OCI-LY7 (cell line): ENCODE measurements around the gene SMIM14. TPM values are rescaled to one million over a fixed set of nuclear protein-coding genes. Genes with fewer than 3 reads are reported as not detected.
"Not testable (repeated sequence)": the region's sequence is repeated elsewhere in the genome, so short reads cannot be mapped to it uniquely, and the experiment has no call there.

Experiments
- BruUV-seq: library from RNA; stranded (reverse); fragments of 400-500 nt; replicated peaks from 2 replicates; lab custom pipeline; 2021; lab: Mats Ljungman, UMichigan
- CTCF ChIA-PET: fragments of 300-600 bp; sonication (Branson Sonifier 250); formaldehyde crosslinking; loops from one replicate; lab custom pipeline; 2022; ENCODE audit warnings: antibody characterized with exemption; ENCODE audit not compliant: unreplicated experiment; lab: Charles Lee
- POLR2A ChIA-PET: fragments of 300-600 bp; sonication (Branson Sonifier 250); formaldehyde crosslinking; loops from one replicate; lab custom pipeline; 2022; ENCODE audit warnings: antibody characterized with exemption; lab: Charles Lee
- DNase-seq: peaks from one replicate; pipeline ENCODE4 v3.0.0-alpha.2; 2015; ENCODE audit warnings: low spot score
- H2AFZ ChIP-seq: fragments of 200-600 bp; sonication (generic), shearing (Covaris generic); 2 replicates; pipeline ENCODE4 v1.6.1; 2014; ENCODE audit warnings: mild to moderate bottlenecking, antibody characterized with exemption, low read length, moderate library complexity
- H3K27ac ChIP-seq: fragments of 200-600 bp; sonication (generic); 2 replicates; pipeline ENCODE4 v1.5.1; 2014; ENCODE audit warnings: mixed run types, low read depth, mild to moderate bottlenecking, moderate library complexity, low read length, inconsistent platforms; ENCODE audit not compliant: poor library complexity, severe bottlenecking
- H3K36me3 ChIP-seq: fragments of 200-600 bp; sonication (generic); 2 replicates; pipeline ENCODE4 v1.6.1; 2014; ENCODE audit warnings: mild to moderate bottlenecking, antibody characterized with exemption, low read length, moderate library complexity, mixed read lengths; ENCODE audit not compliant: insufficient read depth
- H3K4me1 ChIP-seq: fragments of 200-600 bp; sonication (generic); 2 replicates; pipeline ENCODE4 v1.5.1; 2014; ENCODE audit warnings: mild to moderate bottlenecking, low read length; ENCODE audit not compliant: insufficient read depth, poor library complexity, severe bottlenecking
- H3K4me2 ChIP-seq: fragments of 200-600 bp; sonication (generic); 2 replicates; pipeline ENCODE4 v1.6.1; 2014; ENCODE audit warnings: mild to moderate bottlenecking, low read length
- H3K4me3 ChIP-seq: fragments of 200-600 bp; sonication (generic); 2 replicates; pipeline ENCODE4 v1.5.1; 2014; ENCODE audit warnings: mild to moderate bottlenecking, low read depth, low read length; ENCODE audit not compliant: poor library complexity, severe bottlenecking
- H3K79me2 ChIP-seq: fragments of 200-600 bp; sonication (generic); 2 replicates; pipeline ENCODE4 v1.6.1; 2016; ENCODE audit warnings: low read depth, mild to moderate bottlenecking, low read length, moderate library complexity, mixed read lengths; ENCODE audit not compliant: insufficient read depth
- H3K9me2 ChIP-seq: fragments of 200-600 bp; sonication (generic); 2 replicates; pipeline ENCODE4 v1.6.1; 2016; ENCODE audit warnings: mild to moderate bottlenecking, low read length, mixed read lengths; ENCODE audit not compliant: insufficient read depth
- H3K9me3 ChIP-seq: fragments of 200-600 bp; sonication (generic); 2 replicates; pipeline ENCODE4 v1.6.1; 2014; ENCODE audit warnings: mild to moderate bottlenecking, mixed run types, low read length, mixed read lengths
- H4K20me1 ChIP-seq: fragments of 200-600 bp; sonication (generic); 2 replicates; pipeline ENCODE4 v1.6.1; 2014; ENCODE audit warnings: mild to moderate bottlenecking, antibody characterized with exemption, low read length, moderate library complexity, mixed read lengths; ENCODE audit not compliant: insufficient read depth
- CTCF ChIP-seq: fragments of 200-600 bp; sonication (generic); conservative IDR thresholded peaks from 2 replicates; pipeline ENCODE4 v1.5.1; 2014; ENCODE audit warnings: mild to moderate bottlenecking, antibody characterized with exemption, low read length, moderate library complexity, mixed read lengths
- EZH2phosphoT487 ChIP-seq: fragments of 200-600 bp; sonication (generic); IDR thresholded peaks from 2 replicates; pipeline ENCODE4 v1.6.1; 2018; ENCODE audit warnings: low read depth, borderline replicate concordance, mild to moderate bottlenecking, mixed run types, antibody characterized with exemption, low read length, moderate library complexity, mixed read lengths
- intact Hi-C: fragments of 100-400 bp; cut with micrococcal nuclease; formaldehyde crosslinking; loops from one replicate; pipeline ENCODE4 v1.10.0; 2022; ENCODE audit not compliant: unreplicated experiment
- total RNA-seq, 2 experiments: library from RNA; depleted of rRNA in 1 of 2; stranded (reverse); fragments of >200 nt in 1 of 2; shearing (Covaris generic) in 1 of 2; gene quantifications; 2 replicates each; pipeline ENCODE4 v1.2.3, GENCODE V29; 2014 to 2022

Gene SMIM14
- total RNA-seq, 2 experiments from 2014 or later: 1.8 TPM; not detected in 1

GRCh38 chr4:39655211-39655610, 16.5 kb upstream of the SMIM14 start:
- no peak for TF ChIP-seq EZH2phosphoT487
- no peak for TF ChIP-seq CTCF
- Histone ChIP-seq H3K79me2 (no peaks in the 10 kb centered on the region), H3K4me2 (no peak overlapping the region), H3K4me3 (no peak overlapping the region), H3K36me3 (no peaks in the 10 kb centered on the region), H3K9me2 (no peaks in the 10 kb centered on the region), H4K20me1 (no peaks in the 10 kb centered on the region), H3K9me3 (no peaks in the 10 kb centered on the region), H2AFZ (no peak overlapping the region), H3K27ac (no peak overlapping the region), H3K4me1 (peaks cover 5% of the 10 kb centered on the region)
- CTCF ChIA-PET: no interaction called here
- BruUV-seq: no TSS peak
- no peak for DNase-seq
- POLR2A ChIA-PET: no interaction called here
- intact Hi-C loops: no loop called here

DNA sequence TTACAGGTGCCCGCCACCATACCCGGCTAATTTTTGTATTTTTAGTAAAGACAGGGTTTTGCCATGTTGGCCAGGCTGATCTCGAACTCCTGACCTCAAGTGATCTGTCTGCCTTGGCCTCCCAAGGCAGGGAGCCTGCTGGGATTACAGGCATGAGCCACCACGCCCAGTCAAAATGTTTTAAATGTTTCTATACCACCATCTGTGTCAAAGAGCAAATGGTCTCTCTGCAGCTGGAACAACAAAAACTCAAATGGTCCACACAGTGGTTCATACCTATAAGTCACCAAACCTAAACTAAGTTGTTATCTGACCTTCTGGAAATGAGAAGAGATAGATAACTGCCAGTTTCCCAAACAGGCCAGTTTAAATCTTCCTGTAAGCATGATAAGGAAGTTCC, 12.9 kb upstream of the SMIM14 start:
- H3K4me3 ChIP-seq, H2AFZ ChIP-seq, CTCF ChIA-PET, BruUV-seq, H3K79me2 ChIP-seq, H3K4me2 ChIP-seq, H3K9me2 ChIP-seq, H3K36me3 ChIP-seq, H3K9me3 ChIP-seq, intact Hi-C loops, H3K27ac ChIP-seq, DNase-seq, H4K20me1 ChIP-seq, H3K4me1 ChIP-seq: not testable (repeated sequence)
- POLR2A ChIA-PET: interaction anchor here (0.5 to 1.6 kb wide), 3 partner anchors 11 to 656 kb away, joined by 3 read pairs; no protein-coding TSS in a partner anchor

GRCh38 chr4:39649639-39650265, 11.1 kb upstream of the SMIM14 start:
- DNase-seq: no peak
- TF ChIP-seq CTCF (no peak), EZH2phosphoT487 (no peak)
- Histone ChIP-seq H3K27ac (no peak overlapping the region), H2AFZ (no peak overlapping the region), H3K4me1 (no peaks in the 10 kb centered on the region), H3K4me2 (no peak overlapping the region), H3K36me3 (no peaks in the 10 kb centered on the region), H3K4me3 (no peak overlapping the region), H4K20me1 (no peaks in the 10 kb centered on the region), H3K79me2 (no peaks in the 10 kb centered on the region), H3K9me3 (no peaks in the 10 kb centered on the region), H3K9me2 (no peaks in the 10 kb centered on the region)
- POLR2A ChIA-PET: no interaction called here
- no TSS peak for BruUV-seq
- CTCF ChIA-PET: no interaction called here
- intact Hi-C loops: no loop called here
